OCI-M2 (cell line): Measurements from ENCODE around the gene RAPGEF3.

Experiments used
- DNase-seq: peaks from one replicate; lab custom pipeline; 2025; ENCODE audit not compliant: unreplicated experiment; lab: John Stamatoyannopoulos, UW

The RAPGEF3 gene

GRCh38 chr12:47777151-47777550, 18.5 kb upstream of the RAPGEF3 start:
- no peak for DNase-seq

GRCh38 chr12:47776471-47777143, 17.9 kb upstream of the RAPGEF3 start:
- no peak for DNase-seq

GRCh38 chr12:47775100-47775911, 16.6 kb upstream of the RAPGEF3 start:
- peak; percentile 44 for DNase-seq

GRCh38 chr12:47774663-47775062, 16.0 kb upstream of the RAPGEF3 start:
- no peak for DNase-seq

- no peak for DNase-seq
Measured at GRCh38 chr12:47773858-47774580, 15.3 kb upstream of the RAPGEF3 start.

- no peak for DNase-seq
Measured at GRCh38 chr12:47773062-47773857, 14.6 kb upstream of the RAPGEF3 start, which contains the start of gene SLC48A1. SLC48A1 (plus strand) TSS chr12:47773238; CDS start chr12:47773305, 67 bp downstream.

- DNase-seq, result no peak
Measured at GRCh38 chr12:47772738-47773061, 14.0 kb upstream of the RAPGEF3 start.

- DNase-seq, result no peak
Measured at GRCh38 chr12:47772094-47772660, 13.5 kb upstream of the RAPGEF3 start.

- DNase-seq, result no peak
Measured at GRCh38 chr12:47771304-47771703, 12.6 kb upstream of the RAPGEF3 start.

GRCh38 chr12:47770086-47770726, 11.5 kb upstream of the RAPGEF3 start:
- DNase-seq, result no peak

- DNase-seq, result no peak
Measured at GRCh38 chr12:47769234-47770085, 10.8 kb upstream of the RAPGEF3 start.

- DNase-seq, result no peak
Measured at GRCh38 chr12:47768323-47768811, 9.7 kb upstream of the RAPGEF3 start.

GRCh38 chr12:47767216-47767724, 8.6 kb upstream of the RAPGEF3 start:
- DNase-seq, result no peak

GRCh38 chr12:47766502-47767215, 8.0 kb upstream of the RAPGEF3 start:
- no peak for DNase-seq

GRCh38 chr12:47763481-47764346, 5.0 kb upstream of the RAPGEF3 start:
- DNase-seq, result no peak

- DNase-seq, result no peak
Measured at GRCh38 chr12:47762850-47763465, 4.3 kb upstream of the RAPGEF3 start.

- no peak for DNase-seq
Measured at GRCh38 chr12:47758584-47758833, 171 bp downstream of the RAPGEF3 start.
